ENCODE results near the gene CCDC50. TPM values are rescaled to one million over a fixed set of nuclear protein-coding genes. Genes with fewer than 3 reads are reported as not detected.

The CCDC50 gene
- total RNA-seq, 1 donor from 2014 or later, result 170 TPM

DNA sequence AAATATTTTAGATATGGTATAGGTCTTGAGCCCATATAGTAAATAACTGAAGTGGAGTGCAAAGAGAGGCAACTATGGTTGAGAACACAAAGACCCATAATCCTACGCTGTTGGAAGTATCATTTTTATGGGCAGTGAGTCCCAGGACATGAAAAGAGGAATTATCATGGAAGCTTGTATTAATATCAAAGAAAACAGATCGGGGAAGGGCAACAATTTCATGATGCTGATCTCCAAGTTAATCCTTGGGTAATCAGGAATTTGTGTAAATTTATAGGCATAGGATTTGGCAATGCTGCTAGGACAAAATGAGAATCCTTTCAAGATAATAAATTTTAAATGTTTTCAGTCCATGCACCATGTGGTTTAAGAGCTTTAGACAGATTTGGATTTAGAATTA, 91.6 kb downstream of the CCDC50 start:
- DNase-seq (ENCODE audit: low read depth), result no peak

GRCh38 chr3:191424881-191425280, 95.7 kb downstream of the CCDC50 start:
- DNase-seq (ENCODE audit: low read depth), result no peak

GRCh38 chr3:191425322-191425734, 96.1 kb downstream of the CCDC50 start:
- DNase-seq (ENCODE audit: low read depth), result no peak

DNA sequence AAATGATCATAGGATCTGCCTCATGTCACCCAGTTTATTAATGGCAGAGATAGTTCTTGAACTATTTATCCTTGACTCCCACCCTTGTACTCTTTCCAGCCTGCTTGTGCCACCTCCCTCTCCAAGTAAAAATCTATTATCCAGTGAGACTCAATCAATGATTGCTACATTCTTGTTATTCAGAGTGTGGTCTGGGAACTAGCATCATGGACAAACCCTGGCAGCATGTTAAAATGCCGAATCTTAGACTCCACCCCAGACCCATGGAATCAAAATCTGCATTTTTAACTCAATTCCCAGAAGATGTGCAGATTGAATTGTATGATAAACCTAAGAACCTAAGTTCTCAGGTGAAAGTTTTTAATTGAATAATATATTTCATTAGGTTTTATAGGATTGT, 97.1 kb downstream of the CCDC50 start:
- DNase-seq (ENCODE audit: low read depth), result no peak

DNA sequence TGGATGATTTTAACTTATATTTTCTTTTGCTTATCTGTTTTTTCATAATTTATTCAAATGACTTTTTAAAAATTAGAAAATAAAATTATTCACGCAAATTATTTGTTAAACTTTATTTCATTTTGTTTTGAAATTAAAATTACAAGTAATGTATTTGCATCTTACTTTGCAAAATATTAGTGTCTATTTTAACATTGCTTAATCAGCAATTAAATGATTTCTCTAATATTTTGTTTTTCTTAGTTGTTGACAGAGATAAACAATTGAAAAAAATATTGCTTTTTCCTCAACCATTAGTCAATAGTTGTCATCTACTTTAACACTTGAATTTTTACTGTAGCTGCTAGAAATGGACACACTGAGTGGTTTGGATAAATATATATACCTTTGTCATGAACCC, 99.0 kb downstream of the CCDC50 start:
- no peak for DNase-seq (ENCODE audit: low read depth)

DNA sequence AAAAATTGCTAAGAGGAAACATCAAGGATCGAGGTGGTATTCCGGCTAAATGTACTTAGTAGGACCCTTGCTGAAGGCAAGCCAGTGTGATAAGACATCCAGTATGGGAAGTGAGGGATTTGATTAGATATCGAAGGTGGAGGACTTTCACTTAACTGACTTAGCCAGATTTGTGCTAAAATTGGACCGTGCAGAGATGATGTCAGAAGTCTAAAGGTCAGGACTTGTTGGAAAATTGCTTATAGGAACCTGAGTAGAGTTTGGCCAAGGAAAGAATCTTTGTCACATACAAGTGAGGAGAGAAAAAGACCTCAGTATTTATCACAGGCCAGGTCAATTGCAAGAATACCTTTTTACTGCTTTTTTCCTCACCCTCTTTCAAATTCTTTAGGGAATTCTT, 100.9 kb downstream of the CCDC50 start:
- no peak for DNase-seq (ENCODE audit: low read depth)

DNA sequence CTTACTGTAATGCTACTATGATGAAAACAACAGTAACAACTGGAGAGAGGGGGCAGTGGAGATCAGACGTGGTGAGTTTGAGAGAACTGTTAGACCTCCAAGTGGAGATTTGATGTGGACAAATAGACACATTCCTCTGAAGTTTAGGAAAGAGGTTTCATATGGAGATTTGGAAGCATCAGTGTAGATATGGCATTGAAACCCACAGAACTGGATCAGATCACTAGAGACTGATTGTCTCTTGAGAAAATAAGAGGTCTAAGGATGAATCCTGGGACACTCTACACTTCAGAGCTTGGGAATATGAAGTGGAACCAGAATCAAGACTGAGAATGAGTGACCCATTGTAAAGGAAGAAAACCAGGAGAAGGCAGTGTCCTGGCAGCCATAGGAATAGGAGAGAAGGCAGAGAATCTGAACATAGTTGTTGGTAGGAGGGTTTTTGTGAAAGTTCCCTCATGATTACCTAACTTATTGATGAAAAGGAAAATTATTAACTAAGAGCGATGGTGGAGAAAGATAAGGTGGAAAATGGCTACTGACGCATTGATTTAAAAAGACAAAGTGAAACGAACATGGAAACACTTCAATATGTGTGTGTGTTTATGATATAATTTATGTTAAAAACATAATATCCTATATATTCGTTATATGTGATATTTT, 102.1 kb downstream of the CCDC50 start:
- no peak for DNase-seq (ENCODE audit: low read depth)

DNA sequence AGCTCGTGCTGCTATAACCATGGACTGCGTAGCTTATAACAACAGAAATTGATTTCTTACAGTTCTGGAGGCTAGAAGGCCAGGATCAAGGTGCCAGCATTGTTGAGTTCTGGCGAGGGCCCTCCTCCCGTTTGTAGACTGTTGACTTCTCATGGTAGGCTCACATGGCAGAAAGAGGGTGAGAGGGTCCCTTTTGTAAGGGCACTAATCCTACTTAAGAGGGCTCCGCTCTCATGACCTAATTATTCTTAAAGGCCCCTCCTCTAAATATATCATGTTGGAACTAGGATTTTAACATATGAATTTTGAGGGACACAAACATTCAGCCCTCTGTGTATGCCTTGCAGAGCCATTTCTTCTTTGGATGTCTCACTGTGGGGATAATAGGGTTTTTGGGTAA, 103.0 kb downstream of the CCDC50 start:
- DNase-seq (ENCODE audit: low read depth), result no peak

GRCh38 chr3:191434024-191434423, 104.8 kb downstream of the CCDC50 start:
- DNase-seq (ENCODE audit: low read depth), result no peak

GRCh38 chr3:191435981-191436380, 106.8 kb downstream of the CCDC50 start:
- no peak for DNase-seq (ENCODE audit: low read depth)

- no peak for DNase-seq (ENCODE audit: low read depth)
These were observed 109.1 kb downstream of the CCDC50 start for GRCh38 chr3:191438150-191438814.

DNA sequence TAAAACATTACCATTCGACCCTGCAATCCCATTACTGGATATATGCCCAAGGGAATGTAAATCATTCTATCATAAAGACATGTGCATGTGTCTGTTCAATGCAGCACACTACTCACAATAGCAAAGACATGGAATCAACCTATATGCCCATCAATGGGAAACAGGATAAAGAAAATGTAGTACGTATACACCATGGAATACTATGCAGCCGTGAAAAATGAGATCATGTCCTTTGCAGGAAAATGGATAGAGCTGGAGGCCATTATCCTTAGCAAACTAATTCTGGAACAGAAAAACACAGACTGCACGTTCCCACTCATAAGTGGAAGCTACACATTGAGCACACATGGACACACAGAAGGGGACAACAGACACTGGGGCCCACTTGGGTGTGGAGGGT, 111.3 kb downstream of the CCDC50 start:
- DNase-seq (ENCODE audit: low read depth), result no peak

DNA sequence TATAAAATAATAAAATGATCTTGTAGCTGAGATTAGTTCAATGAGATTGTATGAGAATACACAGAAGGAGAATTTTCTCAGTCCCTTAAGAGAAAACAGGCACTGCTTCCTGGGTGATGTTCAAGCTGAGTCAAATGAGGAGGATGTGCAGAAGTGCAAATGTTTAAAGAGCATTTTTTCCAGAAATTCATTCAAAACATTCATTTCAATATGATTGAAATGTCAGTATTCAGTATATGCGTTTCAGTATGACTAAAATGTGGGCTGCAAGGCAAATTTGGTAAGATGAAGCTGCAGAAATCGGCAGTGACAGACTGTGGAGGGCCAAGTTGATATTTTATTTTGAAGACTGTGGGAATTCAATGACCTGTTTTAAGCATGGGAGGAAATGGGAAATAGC, 112.5 kb downstream of the CCDC50 start:
- DNase-seq (ENCODE audit: low read depth), result no peak

DNA sequence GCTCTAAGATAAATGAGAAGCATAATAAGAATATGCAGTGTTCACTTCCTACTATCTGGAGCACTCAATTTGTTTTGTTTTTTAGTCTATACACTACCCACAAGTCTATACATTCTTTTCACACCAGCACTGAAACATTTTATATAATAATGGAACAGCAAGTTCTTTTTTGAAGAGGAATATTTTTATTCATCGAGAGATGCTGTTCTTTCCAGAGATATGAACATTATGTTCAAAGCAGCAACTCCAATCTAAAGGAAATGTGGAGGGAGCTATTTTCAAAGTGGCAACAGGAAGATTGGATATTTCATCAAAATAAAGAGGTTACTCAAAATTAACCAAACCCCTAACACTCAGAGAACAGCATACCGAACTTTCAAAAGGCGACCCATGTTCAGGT, 115.4 kb downstream of the CCDC50 start:
- no peak for DNase-seq (ENCODE audit: low read depth)

Other genes with a start within 250 kb of the CCDC50 start
- gene OSTN, start 130.2 kb upstream of the CCDC50 start, total RNA-seq, result not detected in 2 replicates
- gene UTS2B, start 1.1 kb downstream of the CCDC50 start, total RNA-seq, result 0.80 TPM in 1 of 2 replicates, not detected in the other
- gene PYDC2, start 131.8 kb downstream of the CCDC50 start, total RNA-seq, result not detected in 2 replicates